Activated gamma-delta T cell treated with Interleukin-2 at 50 U/mL for 16 hours (primary cell): ENCODE results near the gene ALKBH3.

Source experiments
- DNase-seq: peaks from one replicate; pipeline ENCODE4 v3.0.0-alpha.2; 2020

Gene ALKBH3

DNA sequence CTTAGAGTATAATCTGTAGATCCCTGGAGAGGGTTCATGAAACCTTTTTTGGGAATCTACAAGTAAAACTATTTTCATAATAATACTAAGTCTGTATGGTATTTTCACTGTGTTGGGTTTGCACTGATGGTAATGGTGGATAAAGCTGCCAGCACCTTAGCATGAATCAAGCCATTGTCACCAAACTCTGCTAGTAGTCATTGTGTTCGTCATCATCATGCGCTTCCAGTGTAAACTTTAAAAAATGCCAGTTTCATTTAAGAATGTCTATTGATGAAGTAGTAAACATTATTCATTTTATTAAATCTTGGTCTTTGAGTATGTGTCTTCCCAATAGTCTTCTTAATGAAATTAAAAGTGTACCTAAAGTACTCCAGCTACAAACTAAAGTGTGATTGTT, 15.0 kb downstream of the ALKBH3 start:
- no peak for DNase-seq

DNA sequence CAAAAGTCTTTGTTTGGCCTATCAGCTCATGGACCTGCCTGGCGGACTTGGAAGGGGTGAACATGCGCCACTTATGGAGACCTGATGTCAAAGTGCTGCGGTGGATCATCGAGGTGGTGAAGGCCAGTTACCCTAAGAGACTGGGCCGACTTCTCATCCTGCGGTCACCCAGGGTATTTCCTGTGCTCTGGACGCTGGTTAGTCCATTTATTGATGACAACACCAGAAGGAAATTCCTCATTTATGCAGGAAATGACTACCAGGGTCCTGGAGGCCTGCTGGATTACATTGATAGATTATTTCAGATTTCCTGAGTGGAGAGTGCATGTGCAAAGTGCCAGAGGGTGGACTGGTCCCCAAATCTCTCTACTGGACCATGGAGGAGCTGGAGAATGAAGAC, 17.9 kb downstream of the ALKBH3 start:
- DNase-seq, result no peak

DNA sequence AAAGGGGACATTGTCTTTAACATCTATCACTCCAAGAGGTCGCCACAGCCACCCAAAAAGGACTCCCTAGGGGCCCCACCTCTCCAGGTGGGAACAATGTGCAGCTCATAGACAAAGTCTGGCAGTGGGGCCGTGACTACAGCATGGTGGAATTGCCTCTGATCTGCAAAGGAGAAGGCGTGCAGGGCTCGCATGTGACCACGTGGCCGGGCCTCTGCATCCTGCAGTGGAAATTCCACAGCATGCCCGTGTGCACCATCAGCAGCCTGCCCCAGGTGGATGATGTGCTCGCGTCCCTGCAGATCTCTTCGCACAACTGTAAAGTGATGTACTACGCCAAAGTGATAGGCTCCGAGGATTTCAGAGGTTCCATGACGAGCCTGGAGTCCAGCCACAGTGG, 18.5 kb downstream of the ALKBH3 start:
- no peak for DNase-seq

DNA sequence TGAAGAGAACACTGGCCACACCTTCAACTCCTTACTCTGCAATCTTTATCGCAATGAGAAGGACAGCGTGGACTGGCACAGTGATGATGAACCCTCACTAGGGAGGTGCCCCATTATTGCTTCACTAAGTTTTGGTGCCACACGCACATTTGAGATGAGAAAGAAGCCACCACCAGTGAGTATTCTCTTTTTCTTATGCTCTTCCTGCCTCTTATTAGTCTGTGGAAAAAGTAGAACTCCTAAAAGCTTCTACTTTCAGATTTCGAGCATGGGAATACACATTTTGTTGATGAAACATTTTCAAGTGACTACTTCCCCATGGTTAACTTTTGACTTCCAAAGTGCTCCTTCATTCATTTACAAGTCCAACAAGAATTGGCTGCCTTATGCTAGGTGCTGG, 20.9 kb downstream of the ALKBH3 start:
- no peak for DNase-seq

DNA sequence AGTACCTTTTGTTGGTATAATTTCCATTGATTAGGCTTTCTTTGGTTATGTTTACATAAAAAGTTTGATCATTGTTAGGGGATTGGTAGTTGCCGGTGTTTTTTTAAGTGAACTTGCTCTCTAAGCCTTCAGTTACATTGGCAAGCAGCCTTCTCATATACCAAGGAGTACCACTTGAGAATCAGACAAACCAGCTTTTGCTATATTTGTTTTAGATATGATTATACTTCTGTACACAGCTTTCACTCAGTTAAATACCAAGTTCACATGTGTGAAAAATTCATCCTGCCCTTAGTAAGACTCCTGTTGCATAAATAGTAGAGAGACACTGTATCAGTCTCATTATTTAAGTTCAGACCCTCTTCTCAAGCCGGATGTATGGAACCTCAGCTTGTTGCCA, 22.4 kb downstream of the ALKBH3 start:
- DNase-seq, result no peak

DNA sequence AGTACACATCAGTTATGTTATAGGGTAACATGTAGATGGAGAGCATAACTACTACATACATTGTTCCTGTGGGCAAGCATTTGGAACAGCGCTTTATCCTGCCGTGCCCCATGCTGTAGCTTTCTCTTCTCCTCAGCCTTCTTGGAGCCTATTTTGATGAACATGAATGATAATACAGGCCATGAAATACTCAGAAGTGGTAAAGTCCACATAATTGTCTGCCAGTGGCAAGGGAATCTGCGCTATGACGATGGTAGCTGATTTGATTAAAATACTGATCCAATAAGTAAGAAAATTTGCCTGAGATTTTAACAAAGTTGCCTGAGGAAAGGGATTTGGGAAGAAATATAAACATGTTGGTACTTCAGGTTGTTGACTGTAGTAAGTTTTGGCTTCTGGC, 23.3 kb downstream of the ALKBH3 start:
- DNase-seq, result no peak

DNA sequence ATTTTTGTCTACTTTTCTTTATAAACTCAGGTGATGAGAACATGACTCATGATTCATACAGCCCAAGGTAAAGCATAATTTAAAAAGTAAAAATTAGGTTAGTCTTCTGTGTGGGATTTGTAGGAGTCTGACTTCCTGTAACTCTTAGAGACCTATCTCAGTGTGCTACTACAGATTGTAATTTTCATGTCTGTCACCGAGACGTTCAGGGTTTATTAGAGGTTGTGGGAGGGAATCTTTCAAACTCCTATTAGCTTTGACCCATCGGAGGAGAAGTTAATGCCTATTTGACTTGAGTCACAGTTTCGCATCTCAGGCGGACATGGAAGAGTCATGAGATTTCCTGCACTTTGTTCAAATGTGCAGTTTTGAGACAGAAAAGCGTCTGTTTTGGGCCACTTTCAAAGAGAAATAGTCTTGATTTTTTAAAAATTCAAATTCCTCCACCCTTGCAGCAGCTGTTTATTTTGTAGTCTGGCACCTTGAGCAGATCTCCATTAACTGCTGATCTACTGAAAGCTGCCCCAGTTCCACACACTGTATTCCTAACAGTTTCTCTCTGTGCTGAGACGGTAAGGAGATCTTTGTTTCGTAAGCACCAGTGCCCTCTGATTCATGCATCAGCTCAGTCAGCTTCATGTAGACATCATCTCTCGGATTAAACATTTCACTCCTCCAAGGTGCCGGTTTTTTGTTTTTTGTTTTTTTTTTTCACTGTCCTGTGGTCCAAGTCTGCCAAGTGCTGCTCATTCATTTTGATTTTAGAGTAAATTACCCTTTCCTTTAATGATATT, 24.3 kb downstream of the ALKBH3 start:
- no peak for DNase-seq

DNA sequence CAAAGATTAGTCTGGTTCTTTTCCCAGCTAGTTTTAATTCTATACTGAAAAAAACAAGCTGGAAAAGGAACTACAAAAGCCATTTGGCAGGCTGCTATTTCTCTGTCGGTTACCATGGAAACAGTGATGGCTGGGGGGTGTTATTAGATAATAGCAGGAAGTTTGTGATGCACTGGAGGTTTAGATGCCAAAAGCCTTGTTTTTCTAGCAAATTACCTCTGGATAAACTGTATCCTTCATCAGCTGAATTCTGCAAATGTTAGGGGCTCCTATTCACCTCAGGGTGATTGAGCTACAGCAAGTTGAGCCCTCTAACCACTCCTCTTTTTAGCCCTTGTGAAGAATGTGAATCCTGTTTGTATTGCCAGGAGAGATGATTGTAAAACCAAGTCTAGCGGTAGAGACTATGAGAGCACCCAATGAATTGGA, 25.2 kb downstream of the ALKBH3 start:
- DNase-seq, result no peak

DNA sequence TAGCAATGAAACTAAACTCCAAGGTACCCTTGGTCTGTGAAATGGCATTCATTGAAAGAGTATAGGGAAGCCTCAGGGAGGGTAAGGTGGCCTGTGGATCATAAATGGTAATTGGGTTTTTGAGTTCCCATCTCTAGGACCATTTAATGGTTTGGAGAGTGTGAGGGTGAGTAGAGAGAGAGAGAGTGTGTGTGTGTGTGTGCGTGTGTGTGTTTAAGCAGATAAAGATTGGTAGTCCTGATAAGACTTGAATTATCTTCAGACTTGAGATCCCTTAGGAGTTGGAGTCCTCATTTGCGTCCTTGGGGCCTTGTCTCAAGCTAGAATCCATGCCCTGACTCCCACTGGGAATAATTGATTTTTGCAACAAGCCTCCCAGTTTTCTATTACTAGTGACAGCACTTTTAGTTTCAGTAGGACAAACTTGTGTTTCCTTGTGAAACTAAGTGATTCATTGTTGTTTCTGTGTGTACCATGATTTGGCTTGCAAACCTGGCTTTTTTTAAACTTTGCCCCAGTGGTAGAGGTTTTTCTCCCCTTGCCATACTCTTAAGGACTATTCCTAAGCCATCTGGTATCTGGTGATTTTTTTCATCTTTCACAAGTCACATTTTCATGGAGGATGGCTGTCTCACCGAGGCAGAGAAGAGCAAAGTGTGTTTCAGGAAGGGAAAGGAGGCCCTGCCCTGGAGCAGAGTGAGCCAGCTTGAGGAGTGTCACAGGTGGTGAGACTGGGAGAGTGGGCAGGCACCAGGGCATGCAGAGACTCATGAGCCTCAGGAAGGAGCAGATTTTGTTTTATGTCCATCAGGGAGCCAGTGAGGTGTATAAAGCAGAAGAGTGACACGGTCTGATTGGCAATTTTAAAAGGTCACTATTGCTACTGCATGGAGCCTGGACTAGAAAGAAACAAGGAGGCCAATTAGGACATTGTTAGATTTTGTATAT, 26.7 kb downstream of the ALKBH3 start:
- DNase-seq, result no peak

DNA sequence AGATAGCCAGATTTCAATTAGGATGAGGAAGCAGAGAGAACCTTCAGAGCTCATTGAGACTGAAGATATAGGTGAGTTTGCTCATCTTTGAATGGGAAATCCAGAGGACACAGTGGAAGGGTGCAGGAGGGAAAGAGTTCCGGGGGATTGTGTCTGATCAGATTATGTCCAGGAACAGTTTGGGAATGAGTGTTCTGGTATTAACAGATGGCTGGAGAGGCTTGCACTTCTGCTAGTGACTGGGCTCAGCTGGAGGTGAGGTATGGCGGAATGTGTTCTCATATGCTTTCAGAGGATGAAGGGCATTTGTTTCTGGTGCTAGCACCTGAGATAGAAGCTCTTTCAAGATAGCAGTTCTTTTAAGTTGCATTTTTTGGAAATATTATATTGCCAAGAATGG, 27.6 kb downstream of the ALKBH3 start:
- no peak for DNase-seq

DNA sequence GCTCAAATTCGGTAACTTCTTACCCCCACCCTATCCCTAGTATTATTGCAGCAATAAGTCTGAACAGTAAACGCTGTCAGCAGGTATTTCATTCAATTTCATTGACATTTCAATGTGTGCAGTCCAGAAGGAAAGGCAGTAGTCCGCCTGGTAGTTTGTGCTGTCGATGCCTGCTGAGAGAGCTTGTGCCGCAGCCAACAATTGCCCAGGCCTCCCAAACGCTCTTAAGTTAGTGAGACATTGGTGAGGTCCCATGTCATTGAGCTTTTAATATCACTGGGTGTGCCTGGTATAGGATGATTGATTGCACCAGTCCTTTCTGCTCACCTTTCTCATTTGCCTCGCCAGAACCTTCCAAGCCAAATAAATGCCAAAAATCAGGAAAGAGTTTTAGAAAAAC, 28.1 kb downstream of the ALKBH3 start:
- no peak for DNase-seq

DNA sequence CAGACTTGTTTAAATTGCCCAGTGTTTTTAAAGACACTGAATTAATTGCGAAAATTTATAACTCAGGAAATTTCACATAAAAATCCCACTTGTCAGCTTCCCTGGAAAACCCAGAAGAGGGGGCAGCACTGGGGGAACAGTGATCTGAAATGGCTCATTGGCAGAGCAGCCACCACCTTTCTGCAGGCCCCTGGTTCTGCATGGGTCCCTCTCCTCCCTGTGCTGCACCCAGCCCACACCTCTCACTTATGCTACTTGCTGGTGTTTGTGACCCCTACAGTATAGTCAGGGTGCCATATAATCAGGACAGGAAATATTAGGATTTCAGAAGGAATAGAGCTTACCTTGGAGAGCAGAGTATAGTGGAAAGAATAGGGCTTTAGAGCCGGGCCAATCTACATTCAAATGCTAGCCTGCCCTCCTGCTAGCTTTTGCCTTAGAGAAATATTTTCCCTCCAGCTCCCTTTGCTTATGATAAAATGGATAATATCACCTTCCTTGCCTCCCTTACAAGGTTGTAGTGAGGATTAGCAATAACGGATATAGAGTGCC, 33.3 kb downstream of the ALKBH3 start:
- DNase-seq, result no peak

DNA sequence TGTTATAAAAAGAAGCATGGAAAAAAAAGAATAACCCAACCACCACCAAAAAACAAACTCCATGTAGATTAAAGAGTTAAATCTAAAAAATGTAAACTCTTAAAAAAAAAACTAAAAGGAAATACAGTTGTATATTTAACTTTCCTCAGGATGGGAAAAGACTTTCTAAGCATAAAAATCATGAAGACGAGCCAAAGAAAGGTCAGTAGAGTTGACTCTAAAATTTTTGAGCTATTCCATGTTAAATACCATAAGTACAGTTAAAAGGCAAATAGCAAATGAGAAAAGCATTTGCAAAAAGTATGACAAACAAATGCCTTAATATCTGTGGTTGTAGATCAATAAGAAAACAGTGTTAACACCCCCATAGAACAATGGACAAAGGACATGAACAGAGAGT, 33.8 kb downstream of the ALKBH3 start:
- no peak for DNase-seq

DNA sequence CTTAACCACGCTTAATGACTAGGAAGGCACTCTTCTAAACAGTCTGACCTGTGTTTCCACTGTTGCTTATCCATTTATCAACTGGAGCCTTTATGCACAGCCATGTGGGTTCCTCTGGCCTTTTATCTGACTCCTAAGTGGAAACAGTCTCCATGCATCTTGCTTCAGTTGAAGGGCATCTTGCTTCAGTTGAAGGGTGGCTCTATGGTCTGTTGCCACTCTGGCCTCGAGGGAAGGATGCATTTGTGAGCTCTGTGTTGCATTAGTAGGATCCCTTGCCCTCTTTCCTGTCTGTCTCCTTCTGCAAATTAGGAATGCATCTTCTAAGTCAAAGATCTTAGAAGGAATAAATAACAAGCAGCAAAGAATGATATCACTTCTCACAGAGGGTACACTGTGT, 36.0 kb downstream of the ALKBH3 start:
- DNase-seq, result no peak

DNA sequence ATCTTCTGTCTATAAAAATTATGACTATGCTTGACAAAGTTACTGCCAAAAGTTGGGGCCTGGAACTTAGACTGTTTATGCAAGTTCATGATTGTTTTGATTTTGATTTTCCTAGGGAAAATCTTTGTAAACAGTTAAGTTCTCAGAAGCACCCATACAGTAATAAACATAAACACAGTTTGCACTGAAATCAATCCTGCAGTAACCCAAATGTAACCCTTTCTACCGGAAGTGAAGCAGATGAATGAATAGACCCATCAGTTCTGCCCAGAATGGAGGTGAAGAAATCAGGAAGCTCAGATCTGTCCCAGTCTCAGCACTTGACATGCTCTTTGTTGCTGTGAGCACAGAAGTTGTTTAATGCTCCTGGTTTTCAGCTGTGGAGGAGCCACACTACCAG, 37.2 kb downstream of the ALKBH3 start:
- DNase-seq, result no peak

DNA sequence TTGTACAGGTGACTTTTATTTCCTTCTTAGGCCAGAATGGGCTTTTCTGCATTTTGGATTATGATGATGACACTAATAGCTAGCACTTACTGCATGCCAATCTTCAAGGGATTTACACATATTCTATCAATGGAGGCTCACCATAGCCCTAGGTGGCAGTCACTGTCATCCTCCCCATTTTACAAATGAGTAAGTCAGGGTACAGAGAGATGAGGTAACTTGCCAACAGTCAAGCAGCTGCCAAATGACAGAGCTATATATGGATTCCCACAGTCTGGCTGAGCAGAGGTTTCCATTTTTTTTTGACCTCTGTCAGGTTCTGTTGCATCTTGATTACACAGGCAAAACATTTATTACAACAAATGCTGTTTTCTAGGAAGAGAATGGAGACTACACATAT, 38.0 kb downstream of the ALKBH3 start:
- no peak for DNase-seq

DNA sequence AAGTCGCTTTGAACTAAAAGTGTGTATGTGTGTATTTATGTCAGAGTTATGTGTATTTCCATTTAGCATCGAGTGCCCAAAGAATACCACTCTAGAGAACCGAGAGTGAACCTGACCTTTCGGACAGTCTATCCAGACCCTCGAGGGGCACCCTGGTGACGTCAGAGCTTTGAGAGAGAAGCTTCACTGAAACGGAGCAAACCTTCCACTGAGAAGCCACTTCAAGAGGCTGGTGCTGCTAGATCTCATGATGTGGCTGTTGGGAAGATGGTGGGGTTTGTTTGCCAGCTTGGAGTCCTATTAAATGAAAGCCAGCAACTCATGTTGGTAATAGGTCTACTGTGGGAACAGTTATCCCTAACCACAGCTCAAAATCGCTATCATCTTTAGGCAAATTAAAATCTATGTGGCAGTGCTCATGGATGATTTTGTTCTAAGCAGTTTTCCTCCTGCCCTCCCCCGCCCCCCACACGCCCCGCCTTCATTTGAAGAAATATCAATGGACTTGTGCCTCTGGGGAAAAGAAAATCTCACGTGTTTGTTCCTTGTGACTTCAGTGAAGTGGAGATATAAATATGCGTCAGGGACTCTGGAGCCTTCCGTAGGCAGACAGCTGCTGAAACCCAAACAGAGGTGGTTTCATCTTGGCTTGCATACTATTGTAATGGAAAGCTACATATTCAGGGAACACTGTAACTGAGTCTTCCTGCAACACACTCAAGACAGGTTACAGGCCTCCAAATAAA, 39.4 kb downstream of the ALKBH3 start:
- no peak for DNase-seq

DNA sequence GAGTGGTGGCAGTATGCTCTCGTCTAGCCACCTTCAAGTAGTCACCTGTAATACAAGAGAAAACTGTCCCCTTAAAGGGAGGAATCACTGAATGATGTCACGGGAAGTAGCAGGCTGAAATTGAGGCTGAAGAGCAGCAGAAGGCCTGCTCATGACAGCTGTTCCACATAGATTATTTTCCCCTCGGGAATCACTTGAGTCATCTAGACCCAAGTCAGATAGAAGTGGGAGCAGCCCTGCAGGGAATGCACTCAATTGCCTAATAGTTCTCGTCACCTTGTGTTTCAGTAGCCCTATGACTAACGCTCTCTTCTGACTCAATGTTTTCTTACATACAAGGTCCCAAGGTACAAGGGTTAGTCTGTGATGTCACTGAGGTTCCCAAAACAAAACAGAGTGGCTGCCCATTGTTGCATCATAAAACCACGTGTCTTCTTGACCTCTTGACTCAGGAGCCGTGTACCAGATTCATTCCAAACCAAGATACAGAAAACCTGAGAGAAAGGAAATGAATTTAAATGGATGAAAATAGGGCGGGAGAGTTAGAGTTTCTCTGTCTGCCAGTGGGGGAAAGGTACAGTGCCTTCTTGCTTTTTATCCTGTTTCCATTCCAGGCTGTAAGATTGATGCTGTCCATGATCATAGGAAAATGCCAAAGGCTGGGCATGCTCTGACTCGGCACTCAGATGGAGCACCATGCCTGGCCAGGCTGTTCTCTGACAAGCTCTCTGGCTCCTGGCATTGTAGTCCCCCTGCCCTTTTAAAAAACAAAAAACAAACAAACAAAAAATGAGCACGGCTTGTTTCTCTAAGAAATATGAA, 40.2 kb downstream of the ALKBH3 start:
- no peak for DNase-seq

DNA sequence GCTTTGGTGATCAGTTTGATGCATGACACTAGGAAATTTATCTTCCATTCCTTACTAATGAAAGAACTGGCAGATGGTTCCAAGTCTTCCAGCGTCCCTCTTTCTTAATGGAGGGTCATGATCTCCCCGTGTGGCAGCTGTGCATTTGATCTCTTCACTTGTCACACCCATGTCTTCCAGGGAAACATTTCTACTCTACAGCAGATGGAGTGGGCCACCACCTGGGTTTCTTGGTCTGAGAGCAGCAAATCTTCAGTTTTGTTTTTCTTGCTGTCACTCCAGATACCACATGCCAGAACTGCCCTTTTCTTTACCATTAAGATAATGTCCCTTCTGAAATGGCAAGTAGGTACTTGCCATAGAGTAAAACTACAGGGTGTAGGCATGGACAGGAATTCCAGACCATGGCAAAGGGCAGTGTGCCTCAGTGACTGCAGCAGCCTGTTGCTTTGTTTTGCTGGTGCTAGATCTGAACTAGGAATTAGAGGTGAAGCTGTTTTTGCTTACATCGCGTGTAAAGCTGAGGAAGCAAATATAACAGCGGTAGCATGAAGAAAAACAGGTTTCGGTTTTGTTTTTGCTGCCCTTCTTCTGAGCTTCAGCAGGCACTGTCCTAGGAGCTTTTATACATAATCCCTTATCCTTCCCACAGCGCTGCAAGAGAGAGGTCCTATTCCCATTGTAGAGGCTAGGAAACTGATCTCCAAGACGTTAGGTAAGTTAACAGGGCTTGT, 41.1 kb downstream of the ALKBH3 start:
- no peak for DNase-seq

DNA sequence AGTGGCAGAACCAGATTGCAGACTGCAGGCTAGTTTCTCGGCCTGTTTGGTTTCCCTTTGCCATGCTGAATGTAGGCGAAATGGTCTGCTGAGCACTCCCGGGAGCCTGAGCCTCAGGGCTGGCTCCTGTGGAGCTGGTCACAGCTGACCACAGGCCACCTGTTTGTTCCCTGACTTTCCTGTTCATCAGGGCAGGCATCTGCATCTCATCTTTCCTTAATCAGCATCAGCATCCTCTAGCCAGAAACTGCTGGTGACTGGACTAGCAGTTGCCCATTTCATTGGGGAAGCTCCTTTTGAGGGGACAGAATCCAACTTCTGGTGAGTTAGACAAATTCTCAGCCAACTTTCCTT, 41.6 kb downstream of the ALKBH3 start:
- no peak for DNase-seq

DNA sequence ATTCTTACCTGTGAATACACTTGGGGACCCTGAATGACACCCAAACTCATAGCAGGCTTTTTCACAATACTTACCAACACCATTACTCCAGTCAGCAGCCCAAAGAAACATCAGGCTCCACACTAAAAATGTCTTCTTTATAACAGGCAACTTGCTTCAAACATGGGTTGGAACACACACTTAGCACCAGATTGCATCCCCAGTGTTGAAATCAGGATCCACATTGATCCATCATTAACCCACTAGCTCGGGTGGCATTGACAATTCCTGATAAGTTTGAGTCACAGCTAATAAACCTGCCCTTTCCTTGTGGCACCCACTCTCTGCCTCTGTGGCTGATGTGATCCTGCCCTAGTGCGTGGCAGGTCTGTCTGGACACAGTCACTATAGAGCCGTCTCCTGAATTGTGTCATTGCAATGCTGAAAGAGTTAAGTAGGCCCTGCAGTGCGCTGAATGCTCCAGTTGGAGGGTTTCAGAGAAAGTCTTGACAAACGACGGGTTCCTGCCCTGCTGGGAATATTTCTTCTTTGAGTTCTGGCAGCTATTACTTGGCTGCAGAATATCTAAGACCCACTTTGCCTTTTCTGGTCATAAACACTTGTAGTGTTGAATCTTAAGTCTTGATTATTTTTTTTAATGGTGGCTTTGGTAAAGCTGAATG, 42.2 kb downstream of the ALKBH3 start:
- no peak for DNase-seq
